Activated CD8-positive, alpha-beta memory T cell treated with anti-CD3 and anti-CD28 coated beads, Interleukin-2, amount 50 U/mL, for 24 hours (primary cell): ENCODE results near the gene AMH.
A peak's percentile ranks its signal among the peaks of the same experiment; 100 is the strongest.

Source experiments
- DNase-seq: peaks from one replicate; pipeline ENCODE4 v3.0.0-alpha.2; 2020; ENCODE audit errors: extremely low read depth

AMH gene

DNA sequence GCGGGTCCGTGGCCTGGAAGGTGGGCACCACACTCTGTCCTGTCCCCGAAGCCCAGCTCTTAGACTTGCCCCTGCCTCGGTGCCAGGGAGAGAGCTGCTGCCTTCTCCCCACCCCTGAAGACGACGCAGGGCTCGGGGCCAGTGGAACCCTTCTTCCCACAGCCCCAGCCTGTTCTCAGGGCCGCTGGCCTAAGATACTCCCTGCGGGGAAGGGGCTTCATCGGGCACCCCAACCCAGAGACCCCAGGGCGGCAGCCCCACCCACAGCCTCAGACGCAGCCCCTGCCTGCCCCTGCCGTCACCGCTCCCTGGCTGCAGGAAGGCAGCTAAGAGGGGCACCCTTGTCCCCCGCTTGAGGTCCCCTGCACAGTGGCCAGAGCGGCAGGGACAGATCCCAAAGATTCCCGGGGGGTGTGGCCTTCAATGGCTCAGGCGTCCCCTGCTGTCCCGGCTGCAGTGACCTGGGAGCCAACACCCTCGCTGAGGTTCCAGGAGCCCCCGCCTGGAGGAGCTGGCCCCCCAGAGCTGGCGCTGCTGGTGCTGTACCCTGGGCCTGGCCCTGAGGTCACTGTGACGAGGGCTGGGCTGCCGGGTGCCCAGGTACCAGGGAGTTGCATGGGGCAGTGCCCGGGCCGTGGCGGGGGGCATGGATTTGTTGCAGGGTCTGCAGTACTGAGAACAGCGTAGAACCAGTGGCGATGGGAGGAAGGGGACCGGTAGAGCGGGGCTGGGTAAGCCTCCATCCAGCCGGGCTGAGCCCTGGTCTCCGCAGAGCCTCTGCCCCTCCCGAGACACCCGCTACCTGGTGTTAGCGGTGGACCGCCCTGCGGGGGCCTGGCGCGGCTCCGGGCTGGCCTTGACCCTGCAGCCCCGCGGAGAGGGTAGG, 1.0 kb downstream of the AMH start:
- no peak for DNase-seq

DNA sequence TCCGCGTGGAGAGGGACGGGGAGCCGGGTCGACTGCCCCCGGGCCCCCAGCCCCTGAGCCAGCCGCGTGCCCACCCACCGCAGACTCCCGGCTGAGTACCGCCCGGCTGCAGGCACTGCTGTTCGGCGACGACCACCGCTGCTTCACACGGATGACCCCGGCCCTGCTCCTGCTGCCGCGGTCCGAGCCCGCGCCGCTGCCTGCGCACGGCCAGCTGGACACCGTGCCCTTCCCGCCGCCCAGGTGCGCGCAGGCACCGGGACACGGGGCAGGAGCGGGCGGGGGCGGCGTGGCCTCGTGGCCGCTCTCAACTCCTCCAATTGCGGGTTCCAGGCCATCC, 1.6 kb downstream of the AMH start:
- no peak for DNase-seq

DNA sequence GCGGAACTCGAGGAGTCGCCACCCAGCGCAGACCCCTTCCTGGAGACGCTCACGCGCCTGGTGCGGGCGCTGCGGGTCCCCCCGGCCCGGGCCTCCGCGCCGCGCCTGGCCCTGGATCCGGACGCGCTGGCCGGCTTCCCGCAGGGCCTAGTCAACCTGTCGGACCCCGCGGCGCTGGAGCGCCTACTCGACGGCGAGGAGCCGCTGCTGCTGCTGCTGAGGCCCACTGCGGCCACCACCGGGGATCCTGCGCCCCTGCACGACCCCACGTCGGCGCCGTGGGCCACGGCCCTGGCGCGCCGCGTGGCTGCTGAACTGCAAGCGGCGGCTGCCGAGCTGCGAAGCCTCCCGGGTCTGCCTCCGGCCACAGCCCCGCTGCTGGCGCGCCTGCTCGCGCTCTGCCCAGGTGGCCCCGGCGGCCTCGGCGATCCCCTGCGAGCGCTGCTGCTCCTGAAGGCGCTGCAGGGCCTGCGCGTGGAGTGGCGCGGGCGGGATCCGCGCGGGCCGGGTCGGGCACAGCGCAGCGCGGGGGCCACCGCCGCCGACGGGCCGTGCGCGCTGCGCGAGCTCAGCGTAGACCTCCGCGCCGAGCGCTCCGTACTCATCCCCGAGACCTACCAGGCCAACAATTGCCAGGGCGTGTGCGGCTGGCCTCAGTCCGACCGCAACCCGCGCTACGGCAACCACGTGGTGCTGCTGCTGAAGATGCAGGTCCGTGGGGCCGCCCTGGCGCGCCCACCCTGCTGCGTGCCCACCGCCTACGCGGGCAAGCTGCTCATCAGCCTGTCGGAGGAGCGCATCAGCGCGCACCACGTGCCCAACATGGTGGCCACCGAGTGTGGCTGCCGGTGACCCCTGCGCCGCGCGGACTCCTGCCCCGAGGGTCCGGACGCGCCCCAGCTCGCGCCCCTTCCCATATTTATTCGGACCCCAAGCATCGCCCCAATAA, 2.3 kb downstream of the AMH start:
- DNase-seq, result no peak

DNA sequence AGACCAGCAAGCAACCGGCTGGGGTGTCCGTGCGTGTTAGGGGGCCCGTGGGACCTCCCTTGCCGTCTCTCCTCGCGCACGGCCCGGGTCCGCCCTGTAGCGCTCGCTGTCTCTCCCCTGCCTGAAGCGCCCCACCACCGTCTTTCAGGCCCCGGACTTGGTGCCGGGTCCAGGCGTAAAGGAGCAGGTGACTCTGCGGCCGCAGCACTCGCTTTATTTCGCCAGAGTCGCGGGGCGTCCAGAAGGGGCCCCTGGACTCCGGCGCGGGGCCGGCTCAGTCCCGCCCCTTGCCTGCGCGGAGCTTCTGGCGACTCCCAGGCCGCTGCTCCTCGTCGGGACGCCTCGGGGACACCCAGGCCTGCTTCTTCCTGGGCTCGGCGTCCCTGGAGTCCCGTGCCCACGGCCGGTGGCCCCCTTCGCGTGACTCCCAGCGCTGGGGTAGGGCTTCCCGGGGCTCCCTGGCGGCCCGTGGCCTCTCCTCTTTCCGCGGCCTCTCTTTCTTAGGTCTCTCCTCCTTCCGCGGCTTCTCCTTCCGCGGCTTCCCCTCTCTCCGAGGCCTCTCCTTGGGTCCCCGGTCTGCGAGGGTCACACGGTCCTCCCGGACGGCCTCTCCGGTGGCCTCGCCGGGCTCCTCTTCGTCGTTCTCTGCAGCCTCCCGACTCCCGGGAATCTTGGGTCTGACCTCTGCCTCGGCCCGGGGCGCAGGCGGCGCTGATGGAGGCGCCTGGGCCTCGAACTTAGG, 3.1 kb downstream of the AMH start:
- DNase-seq, result no peak

DNA sequence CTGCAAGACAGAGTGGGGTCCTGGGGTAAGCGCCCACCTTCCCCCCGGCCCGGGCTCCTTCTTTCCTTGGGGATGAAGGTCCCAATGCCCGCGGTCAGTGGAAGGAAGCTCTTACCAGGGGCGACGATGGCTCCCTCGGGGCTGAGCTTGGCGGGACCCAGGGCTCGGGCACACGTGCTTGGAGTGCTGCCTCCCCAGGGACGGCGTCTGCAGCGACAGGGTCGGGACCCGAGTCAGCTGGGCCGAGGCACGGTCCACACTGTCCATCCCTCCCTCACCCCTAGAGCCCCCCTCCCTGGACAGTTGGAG, 3.6 kb downstream of the AMH start:
- no peak for DNase-seq

DNA sequence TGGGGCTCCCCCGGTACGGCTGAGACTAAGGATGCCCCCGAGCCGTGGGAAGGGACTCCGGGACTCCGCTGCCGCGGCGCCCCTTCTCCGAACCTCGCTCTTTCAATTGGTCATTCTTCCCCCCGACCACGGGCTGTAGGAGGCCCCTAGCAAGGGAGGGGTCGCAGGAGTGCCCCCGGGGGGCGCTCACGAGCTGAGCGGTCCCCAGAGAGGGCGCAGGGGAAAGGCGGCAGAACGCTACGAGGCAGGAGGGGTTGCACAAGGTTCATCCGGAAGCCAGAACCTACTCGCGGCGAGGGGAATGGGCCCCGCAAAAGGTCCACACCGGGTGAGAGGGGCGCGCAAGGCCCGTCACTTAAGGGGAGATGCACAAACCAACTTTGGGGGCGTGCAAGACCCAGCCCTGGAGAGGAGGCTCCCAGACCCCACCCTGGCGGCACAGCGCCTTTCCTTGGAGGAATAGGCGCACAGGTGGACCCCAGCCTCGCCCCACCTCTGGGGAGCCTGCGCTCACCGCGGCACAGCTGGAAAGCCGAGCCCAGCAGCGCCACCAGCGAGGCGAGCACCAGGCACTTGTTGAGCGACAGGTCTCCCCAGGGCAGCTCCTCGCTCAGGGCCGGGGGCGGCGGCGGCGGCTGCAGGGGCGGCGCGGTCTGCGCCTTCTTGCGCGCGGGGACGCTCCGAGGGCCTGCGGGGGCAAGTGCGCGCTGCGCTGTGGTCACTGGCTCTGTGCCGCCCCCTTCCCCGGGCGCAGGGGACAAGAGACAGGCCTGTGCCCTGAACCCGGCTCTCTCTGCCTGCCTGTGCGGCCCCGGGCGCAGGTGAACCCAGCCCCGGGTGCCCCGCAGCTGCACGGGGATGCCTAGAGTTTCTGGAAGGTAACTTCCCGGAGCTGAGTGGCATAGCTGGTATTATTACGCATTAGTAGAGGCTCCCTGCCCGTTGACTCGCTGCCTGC, 4.3 kb downstream of the AMH start:
- no peak for DNase-seq

DNA sequence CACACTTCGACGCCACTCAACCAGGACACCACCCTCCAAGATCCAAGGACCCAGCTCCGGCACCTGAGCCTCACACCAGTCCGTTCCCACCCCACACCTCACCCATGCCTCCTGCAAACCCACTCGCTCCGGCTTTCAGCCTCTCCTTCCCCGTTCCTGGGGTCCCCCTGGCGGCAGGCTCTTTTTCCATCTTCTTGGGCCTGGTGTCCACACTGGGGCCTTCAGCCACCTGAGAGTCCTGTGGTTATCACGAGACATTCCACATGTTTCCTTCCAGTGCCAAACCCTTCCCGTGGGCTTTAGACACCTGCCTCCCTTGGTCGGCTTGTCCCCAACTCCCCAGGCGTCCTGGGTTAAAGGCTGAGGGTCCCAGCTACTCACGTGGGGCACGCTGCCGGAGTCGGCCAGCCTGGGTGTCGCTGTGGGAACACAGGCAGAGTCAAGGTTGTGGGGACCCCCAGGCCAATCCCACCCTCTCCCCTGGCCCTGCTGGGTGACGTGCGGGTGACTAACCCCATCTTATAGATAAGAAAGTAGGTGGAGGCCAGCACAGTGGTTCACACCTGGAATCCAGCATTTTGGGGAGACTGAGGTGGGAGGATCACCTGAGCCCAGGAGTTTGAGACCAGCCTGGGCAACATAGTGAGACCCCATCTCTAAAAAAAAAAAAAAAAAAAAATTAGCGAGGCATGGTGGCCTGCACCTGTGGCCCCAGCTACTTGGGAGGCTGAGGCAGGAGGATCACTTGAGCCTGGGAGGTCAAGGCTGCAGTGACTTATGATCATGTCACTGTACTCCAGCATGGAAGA, 5.1 kb downstream of the AMH start:
- DNase-seq, result no peak

DNA sequence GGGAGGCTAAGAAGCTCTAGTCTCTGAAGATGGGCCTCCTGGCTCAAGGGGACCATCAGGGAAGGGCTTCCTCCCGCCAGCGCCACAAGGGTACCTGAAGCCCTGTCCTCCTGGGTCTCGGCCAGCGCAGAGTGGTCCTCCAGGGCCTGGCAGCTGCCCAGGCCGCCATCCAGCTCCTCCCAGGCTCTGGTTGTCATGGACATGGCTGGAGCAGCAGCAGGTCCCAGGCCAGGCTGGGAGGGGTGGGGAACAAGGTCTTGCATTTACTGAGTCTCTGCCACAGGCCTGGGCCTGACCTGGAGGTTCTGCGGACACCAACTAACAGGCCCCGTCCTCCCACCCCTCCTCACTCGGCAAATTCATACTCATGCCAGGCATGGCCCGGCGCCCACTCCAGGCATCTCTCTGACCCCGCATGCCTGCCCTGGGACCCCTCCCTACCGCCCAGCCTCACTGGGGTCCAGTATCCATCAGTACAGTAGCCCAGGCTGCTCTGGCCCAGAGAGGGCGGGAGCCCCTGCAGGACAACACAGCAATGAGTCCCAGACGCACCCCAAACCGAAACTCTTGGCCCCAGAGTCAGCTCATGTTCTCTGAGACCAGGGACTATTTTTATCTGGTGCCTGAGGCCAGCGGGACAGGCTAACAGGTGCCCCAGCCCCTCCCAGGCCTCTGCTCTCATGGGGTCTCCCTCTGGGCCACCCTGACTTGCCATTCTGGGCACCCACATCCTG, 6.2 kb downstream of the AMH start:
- DNase-seq, result no peak

DNA sequence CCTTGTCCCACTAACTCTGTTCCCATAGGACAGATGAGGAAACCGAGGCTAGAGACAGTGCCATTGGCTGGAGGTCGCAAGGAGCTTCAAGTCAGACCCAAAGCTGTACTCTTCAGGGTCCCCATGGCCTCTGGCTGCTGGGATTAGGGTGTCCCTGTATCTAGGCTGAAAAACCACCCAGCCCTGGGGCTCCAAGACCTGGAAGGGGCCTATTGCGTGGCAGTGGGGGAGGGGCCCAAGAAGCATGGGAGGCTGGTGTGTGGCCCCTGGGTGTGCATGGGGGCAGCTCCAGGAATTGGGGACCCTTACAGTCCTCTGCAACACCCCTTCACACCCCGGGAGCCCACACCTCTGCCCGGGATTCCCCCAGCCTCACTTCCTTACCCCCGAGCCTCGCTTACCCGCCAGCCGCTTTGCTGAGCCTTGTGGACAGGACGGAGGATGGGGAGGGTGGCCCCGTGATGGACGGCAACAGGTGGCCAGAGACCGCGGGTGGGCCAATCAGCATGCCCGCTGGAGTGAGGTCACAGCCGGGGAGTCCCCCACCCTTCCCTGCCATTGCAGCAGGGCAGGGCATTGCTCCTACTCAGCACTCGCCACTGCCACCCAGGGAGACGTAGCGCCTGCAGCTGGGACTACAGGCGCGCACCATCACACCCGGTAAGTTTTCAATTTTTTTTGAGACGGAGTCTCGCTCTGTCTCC, 7.0 kb downstream of the AMH start, which contains the start of gene JSRP1:
TSS of gene JSRP1 (minus strand) at position 436 of the 704 bp plus-strand sequence. CDS start 1,103 bp downstream, outside the sequence.
- no peak for DNase-seq

DNA sequence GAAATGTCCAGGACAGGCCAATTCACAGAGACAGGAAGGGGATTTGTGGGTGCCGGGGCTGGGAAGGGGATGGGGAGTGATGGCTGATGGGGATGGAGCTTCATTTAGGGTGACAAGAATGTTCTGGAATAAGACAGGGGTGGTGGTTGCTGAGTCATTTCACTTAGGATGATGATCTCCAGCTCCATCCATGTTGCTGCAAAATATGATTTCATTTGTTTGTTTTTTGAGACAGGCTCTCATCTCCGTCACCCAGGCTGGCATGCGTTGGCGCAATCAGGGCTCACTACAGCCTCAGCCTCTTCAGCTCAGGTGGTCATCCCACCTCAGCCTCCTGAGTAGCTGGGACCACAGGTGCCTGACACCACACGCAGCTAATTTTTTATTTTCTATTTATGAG, 10.2 kb downstream of the AMH start:
- DNase-seq, result no peak

DNA sequence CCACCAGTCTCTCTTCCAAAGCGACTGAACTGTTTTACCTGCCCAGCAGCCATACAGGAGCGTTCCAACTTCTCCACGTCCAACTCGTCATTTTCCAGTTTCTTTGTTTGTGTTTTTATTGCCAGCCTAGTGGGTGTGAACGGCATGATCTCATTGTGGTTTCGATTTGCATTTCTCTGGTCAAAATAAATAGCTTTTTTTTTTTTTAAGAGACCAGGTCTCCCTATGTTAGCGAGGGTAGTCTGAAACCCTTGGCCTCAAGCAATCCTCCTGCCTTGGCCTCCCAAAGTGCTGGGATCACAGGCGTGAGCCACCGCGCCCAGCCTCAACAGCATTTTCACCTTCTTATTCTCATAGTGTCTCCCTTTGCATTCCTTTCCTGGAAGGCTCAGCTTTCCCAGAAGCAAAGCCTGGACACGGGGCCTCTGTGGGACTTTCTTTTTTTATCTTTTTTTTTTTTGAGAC, 11.2 kb downstream of the AMH start:
- DNase-seq, result no peak

DNA sequence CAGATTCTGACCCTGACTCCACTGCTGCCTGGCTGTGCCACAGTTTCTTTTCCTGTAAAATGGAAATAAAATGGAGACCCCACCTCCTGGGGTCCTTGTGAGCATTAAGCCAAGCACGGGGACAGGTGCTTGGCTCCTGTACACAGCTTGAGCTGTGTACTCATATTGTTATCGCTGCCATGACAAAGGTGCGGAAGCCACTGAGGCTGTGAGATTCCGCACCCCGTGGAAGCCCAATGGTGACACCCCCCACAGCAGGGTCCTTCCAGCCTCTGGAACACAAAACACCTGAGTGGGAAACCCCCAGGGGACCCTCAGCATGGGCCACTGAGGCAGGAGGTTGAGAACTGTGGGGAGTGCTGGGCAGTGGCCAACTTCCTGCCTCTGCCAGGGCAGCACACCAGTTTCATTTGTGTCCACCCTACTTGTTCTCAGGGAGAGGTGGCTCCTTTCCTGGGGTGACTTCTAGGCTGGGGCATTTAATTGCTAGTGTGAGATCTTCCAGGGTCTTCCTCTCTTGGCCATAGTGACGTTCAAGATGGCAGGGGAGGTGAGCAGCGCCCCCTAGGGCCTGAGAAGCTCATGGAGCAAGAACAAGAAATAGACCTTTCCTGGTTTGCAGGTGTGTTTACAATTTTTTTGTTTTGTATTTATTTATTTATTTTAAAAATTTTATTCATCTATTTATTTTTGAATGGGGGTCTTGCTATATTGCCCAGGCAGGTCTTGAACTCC, 12.5 kb downstream of the AMH start:
- DNase-seq, result no peak

DNA sequence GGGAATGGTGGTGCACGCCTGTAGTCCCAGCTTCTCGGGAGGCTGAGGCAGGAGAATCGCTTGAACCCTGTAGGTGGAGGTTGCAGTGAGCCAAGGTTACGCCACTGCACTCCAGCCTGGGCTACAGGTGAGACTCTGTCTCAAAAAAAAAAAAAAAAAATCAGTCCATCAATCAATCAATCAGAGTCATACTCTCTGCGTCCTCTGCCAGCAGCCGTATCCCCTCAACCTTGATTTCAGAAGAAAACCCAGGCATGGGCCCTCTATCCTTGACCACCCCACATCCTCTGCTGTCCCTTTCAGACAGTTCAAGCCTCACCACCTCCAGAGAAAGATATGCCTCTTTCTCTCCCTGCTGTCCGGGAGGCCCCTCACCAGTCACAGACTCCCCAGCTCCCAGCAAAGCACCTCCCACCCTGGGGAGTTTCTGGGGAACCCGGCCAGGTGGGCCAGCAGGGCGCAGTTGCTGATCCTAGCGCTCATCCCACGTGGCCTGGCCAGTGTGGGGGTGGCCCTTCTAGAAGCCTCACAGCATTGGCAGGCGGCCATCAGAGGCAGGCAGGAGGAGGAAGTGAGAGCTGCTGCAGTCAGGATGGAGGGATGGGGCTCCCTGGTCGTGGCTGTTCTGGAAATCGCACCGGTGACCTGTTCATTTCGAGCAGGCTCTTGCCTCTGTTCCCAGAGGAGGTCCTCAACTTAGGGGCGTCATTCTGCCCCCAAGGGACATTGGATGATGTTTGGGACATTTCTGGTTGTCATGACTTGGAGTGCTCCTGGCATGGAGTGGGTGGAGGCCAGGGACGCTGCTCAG, 17.3 kb downstream of the AMH start:
- DNase-seq, result no peak

DNA sequence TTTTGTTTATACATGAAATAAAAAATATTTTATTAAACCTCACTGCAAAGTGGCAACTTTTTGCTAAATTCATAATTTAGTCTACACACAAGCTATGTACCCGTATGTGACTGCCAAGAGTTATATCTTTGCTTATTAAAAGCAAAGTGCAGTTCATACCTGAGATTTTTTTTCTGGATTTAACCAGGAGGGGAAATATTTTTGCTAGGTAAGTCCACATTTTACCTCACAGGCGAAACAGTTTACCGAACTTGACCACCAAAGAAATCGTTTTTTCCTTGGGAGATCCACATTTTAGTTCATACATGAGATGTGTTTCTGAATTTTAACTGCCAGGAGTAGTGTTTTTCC, 19.3 kb downstream of the AMH start:
- DNase-seq, result no peak

DNA sequence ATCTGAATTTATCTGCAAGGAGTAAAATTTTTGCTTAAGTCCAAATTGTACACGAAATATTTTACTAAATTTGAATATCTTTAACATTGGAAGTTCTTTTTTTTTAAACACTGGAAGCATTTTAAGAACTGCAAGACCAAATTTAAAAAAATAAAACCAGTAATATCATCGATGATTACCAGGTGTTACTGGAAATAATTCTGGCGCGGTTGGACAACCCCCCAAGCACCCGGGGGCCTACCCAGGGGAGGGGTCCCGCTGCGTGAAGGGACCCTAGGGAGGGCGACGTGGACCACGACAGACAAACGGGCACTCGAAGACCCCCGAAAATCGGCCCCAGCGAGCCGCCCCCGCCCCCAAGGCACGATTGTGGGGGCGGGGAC, 19.7 kb downstream of the AMH start:
- no peak for DNase-seq

DNA sequence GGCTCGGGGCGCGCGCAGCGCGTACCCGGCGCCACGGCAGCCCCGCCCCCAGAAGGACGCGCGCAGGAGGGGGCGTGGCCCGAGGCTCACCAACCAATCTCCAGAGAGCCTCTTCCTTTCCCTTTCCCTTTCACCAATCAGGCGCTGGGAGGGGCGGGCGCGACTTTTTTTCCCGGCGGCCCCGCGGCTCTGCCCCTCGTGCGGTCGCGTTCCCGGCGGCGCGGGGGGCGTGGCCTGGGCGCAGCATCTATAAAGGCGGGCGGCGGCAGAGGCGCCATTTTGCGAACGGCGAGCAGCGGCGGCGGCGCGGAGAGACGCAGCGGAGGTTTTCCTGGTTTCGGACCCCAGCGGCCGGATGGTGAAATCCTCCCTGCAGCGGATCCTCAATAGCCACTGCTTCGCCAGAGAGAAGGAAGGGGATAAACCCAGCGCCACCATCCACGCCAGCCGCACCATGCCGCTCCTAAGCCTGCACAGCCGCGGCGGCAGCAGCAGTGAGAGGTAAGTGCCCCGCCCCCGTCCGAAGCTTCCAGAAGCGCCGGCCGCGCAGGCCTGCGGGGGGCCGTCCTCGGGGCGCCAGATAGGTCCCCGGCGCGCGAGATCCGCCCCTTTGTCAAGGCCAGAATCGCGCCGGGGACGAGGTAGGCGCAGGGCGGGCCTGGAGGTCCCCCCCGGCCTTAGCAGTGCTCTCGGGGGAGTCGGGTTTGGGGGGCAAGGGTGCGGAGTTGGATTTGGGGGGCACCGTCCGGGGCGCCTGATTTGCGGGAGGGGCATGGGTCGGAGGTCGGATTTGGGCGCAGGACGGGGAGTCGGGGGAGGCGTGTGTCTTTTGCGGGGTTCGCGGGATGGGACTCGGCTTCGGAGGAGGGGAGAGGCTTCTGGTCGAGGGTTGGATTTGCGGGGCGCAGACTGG, 20.4 kb downstream of the AMH start:
- DNase-seq, result peak; percentile 97

DNA sequence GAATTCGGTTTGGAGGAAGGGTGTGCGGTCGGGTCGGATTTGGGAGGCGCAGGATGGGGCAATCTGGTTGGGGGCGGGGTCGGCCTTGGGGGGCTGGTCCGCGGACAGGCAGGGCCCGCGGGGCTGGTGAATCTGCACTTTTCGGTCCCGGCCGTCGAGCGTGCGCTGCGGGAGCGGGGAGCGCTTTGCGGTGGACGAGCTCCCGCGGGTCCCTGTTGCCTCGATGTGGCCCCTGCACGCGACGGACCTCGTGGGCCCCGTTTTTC, 21.0 kb downstream of the AMH start:
- no peak for DNase-seq
